Measurements from ENCODE around the gene CNGB1.

Gene CNGB1

DNA sequence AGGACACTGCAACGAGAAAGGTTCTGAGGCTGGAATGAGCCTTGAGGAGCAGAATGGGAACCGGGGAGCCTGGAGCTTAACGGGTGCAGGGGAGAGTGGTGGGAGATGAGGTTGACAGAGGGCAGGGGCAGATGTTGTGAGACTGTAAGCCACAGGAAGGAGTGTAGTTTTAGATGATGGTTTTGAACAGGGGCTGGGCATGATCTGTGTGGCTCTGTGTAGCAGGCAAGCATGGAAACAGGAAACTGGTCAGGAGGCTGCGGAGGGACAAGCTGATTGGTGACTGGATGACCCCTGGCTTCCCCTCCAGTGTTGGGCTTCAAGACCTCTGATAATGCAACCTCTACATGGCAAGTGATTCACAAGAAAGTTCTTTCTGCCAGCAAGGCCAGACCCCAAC is 1.4 kb upstream of the CNGB1 start:
- no peak for DNase-seq (ENCODE audit: low read depth)

DNA sequence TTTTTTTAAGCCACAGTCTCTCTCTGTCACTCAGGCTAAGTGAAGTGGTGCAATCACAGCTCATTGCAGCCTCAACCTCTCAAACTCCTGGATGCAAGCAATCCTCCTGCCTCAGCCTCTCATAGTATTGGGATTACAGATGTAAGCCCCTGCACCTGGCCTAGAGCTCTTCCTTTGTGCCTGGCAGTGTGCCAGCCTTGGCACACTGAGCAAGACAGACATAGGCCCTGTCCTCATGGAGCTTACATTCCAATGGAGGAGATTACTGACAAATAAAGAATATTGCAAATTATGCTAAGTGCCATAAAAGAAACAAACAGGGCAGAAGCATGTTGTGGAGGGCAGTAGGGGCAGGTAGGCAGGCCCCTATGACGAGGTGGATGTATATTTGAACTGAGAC is 920 bp upstream of the CNGB1 start:
- DNase-seq (ENCODE audit: low read depth): no peak

DNA sequence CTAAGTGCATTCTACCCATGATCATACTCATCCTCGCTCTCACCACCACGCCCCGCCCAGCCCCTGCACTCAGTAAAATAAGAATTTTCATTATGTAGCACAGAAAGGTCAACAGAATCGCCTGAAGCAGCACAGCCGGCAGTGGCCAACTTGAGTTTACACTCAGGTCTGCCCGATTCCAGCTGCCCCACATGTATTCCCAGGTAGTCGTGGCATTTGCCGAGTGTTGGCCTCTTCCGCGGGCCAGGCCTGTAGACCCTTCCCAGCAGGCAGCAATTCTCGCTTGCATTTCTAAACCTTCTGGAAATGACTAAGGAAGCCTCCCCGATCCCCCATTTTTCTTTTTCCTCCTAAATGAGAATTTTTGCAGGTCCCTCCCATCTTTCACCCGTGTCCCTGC is 609 bp downstream of the CNGB1 start:
- DNase-seq (ENCODE audit: low read depth): no peak

DNA sequence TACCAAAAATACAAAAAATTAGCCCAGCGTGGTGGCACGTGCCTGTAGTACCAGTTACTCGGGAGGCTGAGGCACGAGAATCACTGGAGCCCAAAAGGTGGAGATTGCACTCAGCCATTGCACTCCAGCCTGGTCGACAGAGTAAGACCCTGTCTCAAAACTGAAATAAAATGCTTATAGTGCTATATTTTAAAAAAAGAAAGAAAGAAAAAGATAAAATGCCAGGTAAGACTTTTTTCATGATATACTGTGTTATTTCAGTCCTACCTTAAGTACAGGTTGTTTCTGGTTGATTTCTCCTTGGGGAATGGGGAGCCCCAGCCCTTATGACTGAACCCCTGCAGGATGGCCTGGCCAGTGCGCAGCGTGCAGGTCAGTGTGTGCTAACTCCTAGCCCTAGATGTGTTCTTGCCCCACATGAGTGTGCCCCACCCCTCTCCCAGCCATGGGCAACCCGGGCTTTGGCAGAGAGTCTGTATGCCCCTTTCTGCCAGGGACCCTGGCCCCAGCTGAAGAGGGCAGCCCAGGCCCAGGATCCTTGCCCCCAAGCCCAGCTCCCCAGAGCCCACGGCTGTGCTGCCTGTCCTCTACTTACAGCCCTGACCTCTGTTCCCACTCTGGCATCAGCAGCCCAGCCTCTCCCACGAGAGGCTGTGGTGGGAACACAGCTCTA is 1.3 kb downstream of the CNGB1 start:
- no peak for DNase-seq (ENCODE audit: low read depth)

DNA sequence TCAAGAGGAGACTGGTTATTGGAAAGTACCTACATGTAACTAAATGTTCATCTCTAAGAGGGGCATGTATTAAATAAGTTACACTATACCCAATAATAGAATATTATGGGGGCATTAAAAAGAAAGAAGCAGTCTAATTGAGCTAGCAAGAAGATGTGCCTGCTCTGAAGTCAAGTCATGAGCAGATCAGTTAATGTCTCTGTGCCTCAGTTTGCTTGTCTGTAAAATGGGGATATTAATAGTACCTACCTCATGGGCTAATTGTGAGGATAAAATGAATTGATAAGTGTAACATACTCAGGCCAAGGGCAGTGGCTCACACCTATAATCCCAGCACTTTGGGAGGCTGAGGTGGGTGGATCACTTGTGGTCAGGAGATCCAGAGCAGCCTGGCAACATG is 3.0 kb downstream of the CNGB1 start:
- DNase-seq (ENCODE audit: low read depth): no peak

DNA sequence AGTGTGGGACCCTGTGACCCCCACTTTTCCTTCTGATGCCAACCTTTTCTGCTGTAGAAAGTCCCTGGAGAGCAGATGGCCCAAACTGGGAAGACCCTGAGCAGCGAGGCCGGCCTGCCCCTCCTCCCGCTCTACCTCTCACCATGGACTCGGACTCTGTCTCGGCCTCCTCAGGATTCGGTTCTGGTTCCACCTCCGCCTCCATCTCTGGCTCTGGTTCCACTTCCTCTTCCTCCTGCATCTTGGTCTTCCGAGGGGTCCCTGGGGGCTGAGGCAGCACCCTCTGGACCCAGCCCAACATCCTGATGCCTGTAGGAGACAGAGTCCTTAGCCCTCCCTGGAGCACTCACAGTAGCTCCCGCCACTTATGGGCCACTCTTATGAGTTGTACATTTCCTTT is 3.9 kb downstream of the CNGB1 start:
- no peak for DNase-seq (ENCODE audit: low read depth)

DNA sequence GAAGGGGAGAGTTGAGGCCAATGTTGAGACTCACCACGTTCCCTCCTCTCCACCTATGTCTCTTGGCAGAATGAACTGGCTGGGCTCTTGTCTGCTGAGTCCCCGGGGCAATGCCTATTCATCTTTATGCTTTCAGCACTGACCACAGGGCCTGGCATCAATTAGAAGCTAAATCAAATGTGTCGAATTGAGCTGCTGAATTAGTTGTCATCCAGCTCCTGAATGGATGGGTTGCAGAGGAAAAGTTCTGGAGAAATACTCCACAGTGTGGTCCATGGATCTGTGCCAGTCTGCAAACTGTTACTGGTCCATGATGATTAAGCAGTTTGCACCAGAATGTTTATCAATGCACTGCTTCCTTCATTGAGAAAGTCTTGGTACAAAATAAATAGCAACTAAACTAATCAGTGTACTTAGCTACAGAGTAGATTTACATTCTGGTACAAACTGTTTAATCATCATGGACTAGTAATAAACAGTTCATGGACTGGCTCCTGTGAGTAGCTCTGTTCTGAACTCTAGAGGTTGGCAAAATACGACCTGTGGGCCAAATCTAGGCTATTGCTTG is 4.6 kb downstream of the CNGB1 start:
- DNase-seq (ENCODE audit: low read depth): no peak

DNA sequence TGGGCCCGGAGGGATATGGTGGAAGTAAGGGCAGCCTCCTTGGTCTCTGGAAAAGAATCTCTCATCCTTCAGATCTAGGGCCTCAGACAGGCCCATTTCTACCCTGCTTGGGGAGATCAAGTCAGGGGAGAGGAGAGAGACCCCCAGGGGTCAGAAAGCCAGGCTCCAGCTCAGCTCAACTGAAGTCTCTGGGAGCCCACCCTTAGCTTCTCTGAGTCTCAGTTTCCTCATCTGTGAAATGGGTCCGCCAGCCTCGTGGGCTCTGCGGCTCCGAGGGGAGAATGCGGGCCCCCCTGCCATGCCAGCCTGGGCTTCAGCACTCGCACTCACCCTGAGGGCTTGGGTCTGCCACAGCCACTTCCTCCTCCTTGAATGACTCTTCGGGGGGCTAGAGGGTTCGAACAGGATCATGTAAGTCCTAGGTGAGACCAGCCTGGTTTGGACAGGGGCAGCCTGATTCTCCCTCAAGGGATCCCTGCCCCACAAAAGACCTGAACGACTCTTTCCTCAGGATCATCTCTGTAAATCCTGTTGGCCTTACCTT is 6.7 kb downstream of the CNGB1 start:
- DNase-seq (ENCODE audit: low read depth): no peak

DNA sequence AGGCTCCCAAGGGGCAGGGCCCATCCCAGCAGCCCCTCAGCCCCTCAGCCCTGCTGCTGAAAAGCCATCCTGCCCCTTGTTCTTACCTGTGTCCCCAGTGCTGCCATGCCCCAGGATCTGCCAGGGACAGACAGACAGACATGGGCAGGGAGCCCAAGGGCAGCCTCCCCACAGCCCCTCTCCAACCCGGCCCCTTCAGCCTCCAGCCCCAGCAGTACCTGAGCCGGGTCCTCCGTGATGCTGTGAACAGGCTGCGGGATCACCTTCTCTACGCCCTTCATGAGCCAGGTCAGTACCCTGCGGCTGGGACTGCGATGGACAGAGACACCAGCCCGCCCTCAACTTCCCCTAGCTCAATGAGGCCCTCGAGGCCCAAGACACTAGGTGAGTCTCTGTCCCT is 8.2 kb downstream of the CNGB1 start:
- DNase-seq (ENCODE audit: low read depth): no peak

DNA sequence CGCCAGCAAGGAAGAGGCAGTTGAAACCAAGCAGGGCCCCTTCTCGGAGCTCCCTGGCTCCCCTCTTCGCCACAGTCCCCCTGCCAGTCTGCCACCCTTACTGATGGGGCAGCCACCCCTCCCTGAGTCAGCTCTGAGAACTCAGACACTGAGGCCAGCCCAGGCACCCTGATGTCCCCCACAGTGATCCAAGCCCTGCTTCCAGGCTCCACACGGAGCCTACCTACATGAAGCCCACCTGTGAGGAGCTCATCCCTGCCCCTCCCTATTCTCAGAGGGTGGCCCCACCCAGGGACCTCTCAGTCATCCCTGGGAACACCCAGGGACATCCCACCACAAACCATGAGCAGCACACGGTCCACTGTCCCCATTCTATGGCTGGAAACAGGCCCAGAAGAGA is 8.9 kb downstream of the CNGB1 start:
- no peak for DNase-seq (ENCODE audit: low read depth)

DNA sequence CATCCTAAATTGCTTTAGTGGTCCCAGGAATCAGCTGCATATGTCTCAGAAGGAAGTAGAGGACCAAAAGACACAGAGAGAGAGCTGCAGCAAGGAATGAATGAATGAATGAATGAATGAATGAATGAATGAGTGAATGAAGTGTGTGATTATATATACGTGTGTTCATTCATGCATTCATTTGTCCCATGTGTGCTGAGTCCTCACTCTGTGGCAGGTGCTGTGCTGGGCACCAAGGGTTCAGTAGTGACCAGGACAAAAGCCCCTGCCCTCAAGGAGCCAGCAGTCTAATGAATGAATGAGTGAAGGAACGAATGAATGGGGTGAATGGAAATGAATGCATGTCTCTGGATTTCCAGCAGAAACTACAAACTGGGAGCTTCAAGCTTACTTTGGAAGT is 9.4 kb downstream of the CNGB1 start:
- no peak for DNase-seq (ENCODE audit: low read depth)

DNA sequence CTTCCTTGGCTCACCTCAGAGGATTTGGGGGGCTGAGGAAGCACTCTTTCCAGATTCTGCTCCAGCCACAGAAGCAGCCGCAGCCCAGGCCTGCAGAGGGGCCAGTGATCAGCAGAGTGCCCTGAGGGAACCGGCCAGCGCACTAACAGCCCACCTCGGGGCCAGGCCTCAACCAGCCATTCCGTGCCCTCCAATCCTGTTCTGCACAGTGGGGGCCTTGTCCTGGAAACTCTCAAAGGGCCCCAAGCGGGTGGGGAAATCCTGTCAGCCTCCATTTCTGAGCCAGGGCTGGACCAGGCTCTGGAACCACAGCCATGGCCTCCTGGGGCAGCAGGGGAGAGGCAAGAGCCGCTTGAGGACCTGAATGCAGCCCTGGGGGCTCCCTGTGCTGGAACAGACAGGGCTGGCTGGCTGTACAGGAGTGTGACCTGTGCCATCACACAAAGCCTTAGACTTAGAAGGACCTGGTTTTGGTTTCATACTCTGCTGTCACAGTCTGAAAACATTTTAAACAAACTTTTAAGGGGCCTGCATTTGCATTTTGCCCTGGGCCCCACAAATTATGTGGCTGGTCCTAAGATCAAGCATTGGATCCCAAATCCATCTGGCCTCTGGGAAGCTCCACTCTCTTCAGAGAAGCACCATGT is 10.0 kb downstream of the CNGB1 start:
- DNase-seq (ENCODE audit: low read depth): no peak

DNA sequence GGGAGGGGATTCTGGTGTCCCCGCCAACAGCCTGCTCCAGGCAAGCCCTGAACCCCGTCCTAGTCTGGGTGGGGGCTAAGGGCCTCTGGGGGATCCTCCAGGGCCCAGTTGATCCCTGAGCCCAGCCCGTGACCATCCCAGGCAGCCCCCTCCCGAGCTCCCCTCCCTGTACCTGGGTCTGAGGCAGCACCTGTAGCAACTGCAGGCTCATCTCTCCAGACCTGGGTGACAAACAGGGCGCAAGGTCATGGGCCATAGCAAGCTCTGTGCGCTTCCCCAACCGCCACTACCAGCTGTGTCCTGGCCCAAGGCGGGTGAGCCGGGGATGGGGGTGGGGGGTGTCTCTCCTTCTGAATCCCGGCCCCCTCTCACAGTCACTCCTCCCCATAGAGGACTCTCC is 10.6 kb downstream of the CNGB1 start:
- no peak for DNase-seq (ENCODE audit: low read depth)

DNA sequence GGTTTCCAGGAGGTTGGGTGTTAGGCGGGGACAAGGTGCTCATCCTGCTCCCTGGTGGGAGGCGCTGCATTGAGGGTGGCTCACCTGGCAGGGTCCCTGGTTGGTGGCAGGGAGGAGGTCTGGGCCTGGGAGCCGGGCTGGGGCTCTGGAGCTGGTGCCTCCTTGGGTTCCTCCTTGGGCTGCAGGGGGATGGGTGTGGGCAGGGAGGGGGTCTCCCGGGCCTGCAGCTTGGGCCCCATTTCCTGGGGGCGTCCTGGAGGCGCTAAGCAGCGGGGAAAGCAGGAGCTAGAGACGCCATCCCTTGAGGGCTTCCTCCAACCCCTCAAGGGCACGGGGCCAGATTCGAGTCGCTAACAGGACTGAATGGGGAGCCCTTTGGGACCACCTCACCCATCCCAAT is 11.1 kb downstream of the CNGB1 start:
- DNase-seq (ENCODE audit: low read depth): no peak

DNA sequence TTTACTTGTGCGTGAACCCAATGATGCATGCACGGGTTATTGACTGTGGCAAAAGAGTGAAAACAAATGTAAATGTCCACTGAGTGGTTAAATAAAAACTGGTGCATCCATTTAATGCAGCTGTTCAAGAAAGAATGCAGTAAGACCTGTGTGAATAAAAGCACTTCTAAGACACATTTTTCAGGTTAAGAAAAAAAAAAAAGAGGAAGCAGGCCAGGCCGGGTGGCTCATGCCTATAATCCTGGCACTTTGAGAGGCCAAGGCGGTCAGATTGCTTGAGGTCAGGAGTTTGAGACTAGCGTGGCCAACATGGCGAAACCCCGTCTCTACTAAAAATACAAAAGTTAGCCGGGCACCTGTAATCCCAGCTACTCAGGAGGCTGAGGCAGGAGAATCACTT is 11.8 kb downstream of the CNGB1 start:
- no peak for DNase-seq (ENCODE audit: low read depth)

DNA sequence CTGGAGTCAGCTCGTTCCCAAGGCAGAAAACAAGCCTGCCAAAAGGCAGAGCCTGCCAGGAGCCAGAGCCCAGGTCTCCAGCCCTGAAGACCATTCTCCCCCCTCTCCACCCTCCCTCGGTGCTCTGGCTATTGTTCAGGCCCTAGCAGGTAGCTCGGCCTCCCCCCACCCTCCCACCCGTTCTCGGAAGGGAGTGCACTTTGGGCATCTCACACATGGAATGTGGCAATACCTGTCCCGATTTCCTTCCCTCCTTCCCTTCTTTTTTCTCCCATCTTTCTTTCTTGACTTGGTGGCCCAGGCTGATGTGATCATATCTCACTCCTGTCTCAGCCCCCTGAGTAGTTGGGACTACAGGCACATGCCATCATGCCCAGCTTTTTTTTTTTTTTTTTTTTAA is 12.4 kb downstream of the CNGB1 start:
- DNase-seq (ENCODE audit: low read depth): no peak

DNA sequence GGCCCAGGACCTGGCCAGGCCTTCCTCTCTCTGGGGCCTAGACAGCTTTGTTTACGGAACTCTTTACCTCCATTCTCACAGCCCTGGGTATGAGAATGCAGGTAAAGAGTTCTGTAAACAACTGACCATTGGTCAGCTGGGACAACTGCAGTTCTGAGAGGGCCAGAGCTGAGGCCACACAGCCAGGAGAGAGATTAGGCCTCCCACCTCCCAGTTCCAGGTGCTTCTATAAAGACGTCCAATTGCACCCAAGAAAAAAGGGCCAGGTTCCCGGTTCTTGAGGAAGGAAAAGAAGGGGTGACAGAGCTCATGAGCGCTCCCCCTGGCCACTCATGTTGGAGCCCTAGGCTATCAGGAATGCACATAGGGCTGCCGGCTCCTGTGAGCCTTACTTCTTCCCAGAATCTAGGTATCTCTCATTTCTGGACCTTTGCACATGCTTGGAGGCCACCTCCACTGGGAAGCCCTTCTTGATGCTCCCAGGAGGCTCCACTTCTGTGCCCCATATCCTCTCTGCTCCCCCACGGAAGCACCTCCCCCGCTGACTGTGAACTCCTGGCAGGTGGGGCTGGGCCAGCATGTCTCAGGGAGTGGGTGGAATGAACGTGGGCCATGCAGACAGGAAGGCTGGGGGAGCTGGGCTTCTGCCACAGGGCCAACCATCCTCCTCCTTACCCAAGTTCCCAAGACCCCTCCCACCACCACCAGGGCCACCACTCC is 13.1 kb downstream of the CNGB1 start:
- DNase-seq (ENCODE audit: low read depth): no peak

DNA sequence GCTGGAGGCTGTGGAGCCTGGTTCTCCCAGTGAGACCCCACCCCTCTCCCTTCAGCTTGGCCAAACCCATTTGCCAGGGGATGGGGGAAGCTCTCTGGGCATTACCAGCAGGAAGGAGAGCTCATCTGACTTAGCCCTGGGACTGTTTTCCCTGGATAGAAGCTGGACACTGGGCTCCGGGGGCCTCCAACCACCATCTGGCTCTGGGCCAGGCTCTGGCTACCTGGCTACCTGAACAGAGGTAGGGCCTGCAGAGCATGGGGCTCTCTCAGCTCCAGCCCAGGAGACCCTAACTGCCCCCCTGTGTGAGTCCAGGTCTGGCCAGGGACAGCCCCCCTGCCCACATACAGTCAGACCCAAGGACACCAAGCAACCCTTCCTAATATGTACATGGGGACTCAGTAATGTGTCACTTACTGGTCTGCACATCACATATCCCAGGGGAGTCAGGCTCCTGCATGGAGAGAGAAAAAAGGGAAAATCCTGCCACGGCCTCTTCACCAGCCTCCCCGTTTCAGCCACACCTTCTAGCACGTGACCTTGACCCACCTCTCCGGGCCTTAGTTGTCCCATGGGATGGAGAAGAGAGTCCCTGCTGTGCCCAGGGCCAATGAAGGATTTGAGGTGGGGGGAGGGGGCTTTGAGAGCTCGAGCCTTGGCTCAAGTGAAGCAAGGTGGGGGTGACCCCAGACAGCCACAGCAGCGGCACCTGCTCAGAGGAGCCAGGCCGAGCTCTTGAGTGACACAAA is 13.8 kb downstream of the CNGB1 start:
- no peak for DNase-seq (ENCODE audit: low read depth)

DNA sequence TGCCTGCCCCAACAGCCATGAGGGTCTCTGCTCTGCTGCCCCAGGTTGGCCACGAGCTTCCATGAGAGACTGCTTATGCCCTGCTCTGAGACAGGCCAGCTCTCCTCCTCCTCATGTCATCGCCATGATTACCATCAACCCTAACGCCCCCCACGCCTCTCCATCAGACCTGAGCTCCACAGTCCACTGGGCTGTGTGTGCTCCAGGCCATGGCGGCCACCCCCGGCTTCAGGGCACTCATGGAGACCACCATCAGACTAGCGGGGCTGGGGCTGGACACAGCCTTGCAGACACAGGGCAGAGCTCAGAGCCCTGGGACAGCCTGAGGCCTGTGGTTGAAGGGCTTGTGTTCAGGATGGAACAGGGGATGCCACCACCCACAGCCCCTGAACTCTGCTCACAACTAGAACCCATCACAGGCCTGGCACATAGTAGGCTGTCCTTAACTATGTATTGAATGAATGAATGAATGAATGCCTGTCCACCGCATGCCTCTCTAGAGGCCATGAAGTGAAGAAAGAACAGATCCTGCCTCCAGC is 14.6 kb downstream of the CNGB1 start:
- no peak for DNase-seq (ENCODE audit: low read depth)

DNA sequence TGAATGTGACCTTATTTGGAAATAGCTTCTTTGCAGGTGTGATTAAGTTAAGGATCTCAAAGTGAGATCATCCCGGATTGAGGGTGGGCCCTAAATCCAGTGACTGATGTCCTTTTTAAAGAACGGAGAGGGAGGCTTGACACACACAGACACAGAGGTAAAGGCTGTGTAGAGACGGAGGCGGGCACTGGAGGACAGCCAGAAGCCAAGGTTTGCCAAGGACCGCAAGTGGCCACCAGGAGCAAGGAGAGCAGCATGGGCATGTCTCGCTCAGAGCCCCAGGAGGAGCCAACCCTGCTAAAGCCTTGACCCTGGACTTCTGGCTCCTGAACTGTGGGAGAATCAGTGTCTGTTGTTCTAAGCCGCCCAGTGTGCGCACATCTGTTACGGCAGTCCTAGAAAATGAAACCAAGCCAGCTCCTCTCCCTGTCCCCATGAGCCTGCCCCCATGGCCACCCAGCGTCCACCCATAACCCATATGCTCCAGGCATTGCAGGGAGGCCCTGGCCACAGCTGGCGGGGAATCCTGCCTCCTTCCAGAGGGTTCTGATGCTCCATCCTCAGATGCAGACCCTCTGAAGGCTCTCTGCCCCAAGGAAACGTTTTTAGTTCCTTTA is 15.2 kb downstream of the CNGB1 start:
- DNase-seq (ENCODE audit: low read depth): no peak

DNA sequence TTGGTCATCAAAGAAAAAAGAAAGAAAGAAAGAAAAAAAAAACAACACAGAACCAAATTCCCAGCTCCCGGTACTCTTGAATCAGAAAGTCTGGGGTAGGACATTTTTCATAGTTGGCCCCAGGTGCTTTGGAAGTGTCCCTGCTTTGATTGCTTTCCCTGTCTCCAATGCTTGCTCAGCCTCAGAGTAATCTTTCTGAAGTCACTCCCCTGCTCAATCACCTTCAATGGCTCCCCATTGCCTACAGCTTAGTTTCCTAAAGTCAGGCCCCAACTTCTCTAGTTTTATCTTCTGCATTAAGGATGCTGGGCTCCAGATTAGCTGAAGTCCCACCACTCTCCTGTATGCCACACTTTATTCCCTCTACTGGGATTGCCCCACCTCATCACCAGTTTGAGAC is 17.1 kb downstream of the CNGB1 start:
- DNase-seq (ENCODE audit: low read depth): no peak

DNA sequence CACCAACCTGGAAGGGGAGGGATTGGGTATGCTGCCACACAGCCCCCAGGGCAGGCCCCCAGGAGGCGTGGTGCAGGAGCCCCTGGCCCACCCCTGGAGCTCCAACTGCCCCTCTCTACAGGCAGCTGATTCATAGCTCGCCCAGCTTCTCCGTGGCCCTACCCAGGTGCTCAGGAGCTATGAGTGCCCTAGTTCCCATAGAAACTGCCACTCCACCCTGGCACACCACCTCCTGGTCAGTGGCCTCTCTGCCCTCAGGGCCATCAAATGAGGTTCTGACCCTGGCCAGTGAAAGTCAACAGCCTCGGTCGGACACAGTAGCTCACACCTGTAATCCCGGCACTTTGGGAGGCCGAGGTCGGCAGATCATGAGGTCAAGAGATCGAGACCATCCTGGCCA is 18.0 kb downstream of the CNGB1 start:
- DNase-seq (ENCODE audit: low read depth): no peak
